HG03108 (cell line): Measurements from ENCODE around the gene MEAK7.

Experiments
- ATAC-seq: cut with Tn5 transposase; IDR thresholded peaks from one replicate; pipeline ENCODE4 v1.9.1; 2021; ENCODE audit warnings: moderate library complexity; ENCODE audit not compliant: unreplicated experiment

The MEAK7 gene

GRCh38 chr16:84495506-84495905 lies 9.0 kb downstream of the MEAK7 start:
- ATAC-seq = no peak

- ATAC-seq = no peak
Measured at GRCh38 chr16:84489131-84489530, 15.3 kb downstream of the MEAK7 start.

- ATAC-seq = no peak
Measured at GRCh38 chr16:84487358-84487757, 17.1 kb downstream of the MEAK7 start.

GRCh38 chr16:84486551-84487235 lies 17.8 kb downstream of the MEAK7 start:
- ATAC-seq = no peak

GRCh38 chr16:84486126-84486525 lies 18.3 kb downstream of the MEAK7 start:
- no peak for ATAC-seq

- ATAC-seq = no peak
Measured at GRCh38 chr16:84485255-84486010, 19.0 kb downstream of the MEAK7 start.

- no peak for ATAC-seq
Measured at GRCh38 chr16:84484579-84485254, 19.7 kb downstream of the MEAK7 start.

- ATAC-seq = no peak
Measured at GRCh38 chr16:84483882-84484565, 20.4 kb downstream of the MEAK7 start.

GRCh38 chr16:84482951-84483881 lies 21.2 kb downstream of the MEAK7 start:
- ATAC-seq = no peak

GRCh38 chr16:84482001-84482891 lies 22.2 kb downstream of the MEAK7 start:
- no peak for ATAC-seq

GRCh38 chr16:84481051-84481735 lies 23.3 kb downstream of the MEAK7 start:
- no peak for ATAC-seq

GRCh38 chr16:84479716-84480450 lies 24.6 kb downstream of the MEAK7 start:
- ATAC-seq = no peak

- no peak for ATAC-seq
Measured at GRCh38 chr16:84478172-84478947, 26.1 kb downstream of the MEAK7 start.

GRCh38 chr16:84477661-84478060 lies 26.8 kb downstream of the MEAK7 start:
- no peak for ATAC-seq

- no peak for ATAC-seq
Measured at GRCh38 chr16:84476401-84476800, 28.1 kb downstream of the MEAK7 start.

- no peak for ATAC-seq
Measured at GRCh38 chr16:84475643-84476240, 28.7 kb downstream of the MEAK7 start.

- no peak for ATAC-seq
Measured at GRCh38 chr16:84471966-84472365, 32.5 kb downstream of the MEAK7 start.
